HepG2 (cell line): ENCODE results near the gene GLRB. TPM values are rescaled to one million over a fixed set of nuclear protein-coding genes. Genes with fewer than 3 reads are reported as not detected.

ENCODE experiments used
- ADNP ChIP-seq: sonication (generic); formaldehyde crosslinking; IDR thresholded peaks from 2 replicates; pipeline ENCODE4 v1.4.0; 2020; ENCODE audit warnings: missing genetic modification reagents
- HOXA5 ChIP-seq: sonication (generic); formaldehyde crosslinking; IDR thresholded peaks from 2 replicates; pipeline ENCODE4 v1.4.0; 2020; ENCODE audit warnings: missing genetic modification reagents
- NFKBIZ ChIP-seq: IDR thresholded peaks from 2 replicates; pipeline ENCODE4 v1.6.1; 2018; ENCODE audit warnings: missing genetic modification reagents, missing compliant biosample characterization
- RAD21 ChIP-seq: fragments of 450-650 bp; formaldehyde crosslinking; IDR thresholded peaks from 2 replicates; pipeline ENCODE4 v1.5.0; 2020; ENCODE audit warnings: mild to moderate bottlenecking
- SAFB2 ChIP-seq: sonication (generic); formaldehyde crosslinking; IDR thresholded peaks from 2 replicates; pipeline ENCODE4 v1.5.1; 2020; ENCODE audit warnings: missing genetic modification reagents, low read depth, mild to moderate bottlenecking, borderline replicate concordance
- SKI ChIP-seq: fragments of 450-650 bp; IDR thresholded peaks from one replicate; pipeline ENCODE4 v1.6.1; 2018; ENCODE audit warnings: mild to moderate bottlenecking; ENCODE audit not compliant: partially characterized antibody
- YEATS4 ChIP-seq: sonication (generic); formaldehyde crosslinking; IDR thresholded peaks from 2 replicates; pipeline ENCODE4 v1.4.0; 2020; ENCODE audit warnings: missing genetic modification reagents, borderline replicate concordance
- ZBTB3 ChIP-seq: sonication (generic); formaldehyde crosslinking; IDR thresholded peaks from 2 replicates; pipeline ENCODE4 v1.4.0; 2020; ENCODE audit warnings: low read depth, mild to moderate bottlenecking, moderate library complexity, missing genetic modification reagents, borderline replicate concordance
- ZMAT3 ChIP-seq: sonication (generic); formaldehyde crosslinking; conservative IDR thresholded peaks from 2 replicates; pipeline ENCODE4 v1.7.0; 2021; ENCODE audit warnings: missing genetic modification reagents
- ZMYM2 ChIP-seq: sonication (generic); formaldehyde crosslinking; IDR thresholded peaks from 2 replicates; pipeline ENCODE4 v1.8.0; 2022; ENCODE audit warnings: mild to moderate bottlenecking, missing genetic modification reagents
- ZNF234 ChIP-seq: sonication (generic); formaldehyde crosslinking; conservative IDR thresholded peaks from 2 replicates; pipeline ENCODE4 v1.5.1; 2020; ENCODE audit warnings: mild to moderate bottlenecking, missing genetic modification reagents
- ZNF432 ChIP-seq: sonication (generic); formaldehyde crosslinking; IDR thresholded peaks from 2 replicates; pipeline ENCODE4 v1.5.0; 2020; ENCODE audit warnings: missing genetic modification reagents, mild to moderate bottlenecking, borderline replicate concordance
- ZNF713 ChIP-seq: sonication (generic); formaldehyde crosslinking; IDR thresholded peaks from 2 replicates; pipeline ENCODE4 v1.4.0; 2020; ENCODE audit warnings: mild to moderate bottlenecking, missing genetic modification reagents
- ZSCAN9 ChIP-seq: IDR thresholded peaks from 2 replicates; pipeline ENCODE4 v1.6.1; 2016; ENCODE audit warnings: borderline replicate concordance
- polyA plus RNA-seq, 8 experiments: library from polyadenylated mRNA; depleted of rRNA in 3 of 8; stranded (reverse) in 7 of 8; unstranded in 1 of 8; fragments of >200 nt; fragmentation: Illumina TruSeq in 4 of 8; extraction: Trizol in 4 of 8; gene quantifications; 2 replicates each; pipeline versions ENCODE4 v1.2.1 to v1.2.3, GENCODE V29; 2011 to 2016; ENCODE audit warnings: low read depth in 4 of 8, missing spikeins in 1 of 8, mixed read lengths in 1 of 8; ENCODE audit not compliant: insufficient read depth in 1 of 8
- total RNA-seq, 5 experiments: library from RNA; depleted of rRNA; stranded (reverse); fragments of >200 nt; fragmentation: Illumina TruSeq; extraction: Trizol; gene quantifications; 2 replicates each; pipeline ENCODE4 v1.2.3, GENCODE V29; 2016; ENCODE audit warnings: low read depth in 1 of 5
- TF ChIP-seq, protein P1 (sequence below): IDR thresholded peaks from 2 replicates; pipeline ENCODE4 v1.6.1; 2016
- TF ChIP-seq, protein P2 (sequence below), 2 experiments: IDR thresholded peaks; 2 replicates each; pipeline ENCODE4 v1.6.1; 2011 to 2012; ENCODE audit warnings: low read length in 2 of 2, borderline replicate concordance in 1 of 2, low read depth in 1 of 2, mild to moderate bottlenecking in 1 of 2, moderate library complexity in 1 of 2
- TF ChIP-seq, protein P3 (sequence below): IDR thresholded peaks from 2 replicates; pipeline ENCODE4 v1.6.1; 2016; ENCODE audit warnings: missing genetic modification reagents, missing compliant biosample characterization
- TF ChIP-seq, protein P4 (sequence below): sonication (generic); formaldehyde crosslinking; IDR thresholded peaks from 2 replicates; pipeline ENCODE4 v1.9.0; 2021; ENCODE audit warnings: missing genetic modification reagents, mild to moderate bottlenecking, borderline replicate concordance
- TF ChIP-seq, protein P5 (sequence below): sonication (generic); formaldehyde crosslinking; IDR thresholded peaks from 2 replicates; pipeline ENCODE4 v1.4.0; 2020; ENCODE audit warnings: missing genetic modification reagents
- TF ChIP-seq, protein P6 (sequence below): sonication (generic); formaldehyde crosslinking; IDR thresholded peaks from 2 replicates; pipeline ENCODE4 v1.8.0; 2022; ENCODE audit warnings: mild to moderate bottlenecking, missing genetic modification reagents
- TF ChIP-seq, protein P7 (sequence below): sonication (generic); formaldehyde crosslinking; IDR thresholded peaks from 2 replicates; pipeline ENCODE4 v1.4.0; 2020; ENCODE audit warnings: mild to moderate bottlenecking, missing genetic modification reagents

GLRB gene
- total and polyA plus RNA-seq, 2 of the 13 experiments (the other 11 are each of a cell fraction or from before 2014, with no cell fraction given): 0.17 to 0.24 TPM

DNA sequence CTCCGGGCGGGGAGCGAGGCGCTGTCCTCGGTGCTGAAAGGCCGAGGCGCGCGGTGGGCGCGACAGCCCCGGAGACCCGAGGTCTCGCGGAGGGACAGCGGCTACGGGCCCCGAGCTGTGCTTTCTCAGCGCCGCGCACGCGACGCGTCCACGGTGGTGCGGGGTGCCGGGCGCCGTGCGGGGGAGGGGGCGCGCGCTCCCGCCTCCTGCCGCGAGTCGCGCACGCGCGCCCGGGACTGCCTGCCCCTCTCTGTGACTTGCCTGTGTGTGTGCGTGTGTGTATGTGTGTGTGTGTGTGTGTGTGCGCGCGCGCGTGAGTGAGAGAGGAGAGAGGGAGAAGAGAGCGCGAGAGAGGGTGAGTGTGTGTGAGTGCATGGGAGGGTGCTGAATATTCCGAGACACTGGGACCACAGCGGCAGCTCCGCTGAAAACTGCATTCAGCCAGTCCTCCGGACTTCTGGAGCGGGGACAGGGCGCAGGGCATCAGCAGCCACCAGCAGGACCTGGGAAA is 144.5 kb downstream of the GLRB start, which contains the start of gene GRIA2 (continued):
- TF ChIP-seq, protein P1, sequence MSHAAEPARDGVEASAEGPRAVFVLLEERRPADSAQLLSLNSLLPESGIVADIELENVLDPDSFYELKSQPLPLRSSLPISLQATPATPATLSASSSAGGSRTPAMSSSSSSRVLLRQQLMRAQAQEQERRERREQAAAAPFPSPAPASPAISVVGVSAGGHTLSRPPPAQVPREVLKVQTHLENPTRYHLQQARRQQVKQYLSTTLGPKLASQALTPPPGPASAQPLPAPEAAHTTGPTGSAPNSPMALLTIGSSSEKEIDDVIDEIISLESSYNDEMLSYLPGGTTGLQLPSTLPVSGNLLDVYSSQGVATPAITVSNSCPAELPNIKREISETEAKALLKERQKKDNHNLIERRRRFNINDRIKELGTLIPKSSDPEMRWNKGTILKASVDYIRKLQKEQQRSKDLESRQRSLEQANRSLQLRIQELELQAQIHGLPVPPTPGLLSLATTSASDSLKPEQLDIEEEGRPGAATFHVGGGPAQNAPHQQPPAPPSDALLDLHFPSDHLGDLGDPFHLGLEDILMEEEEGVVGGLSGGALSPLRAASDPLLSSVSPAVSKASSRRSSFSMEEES (CRISPR knock-in tag): peak; percentile 61; the same call in 1 of the 2 replicates
- no peak for TF ChIP-seq ADNP (CRISPR knock-in tag)
- TF ChIP-seq, protein P2, sequence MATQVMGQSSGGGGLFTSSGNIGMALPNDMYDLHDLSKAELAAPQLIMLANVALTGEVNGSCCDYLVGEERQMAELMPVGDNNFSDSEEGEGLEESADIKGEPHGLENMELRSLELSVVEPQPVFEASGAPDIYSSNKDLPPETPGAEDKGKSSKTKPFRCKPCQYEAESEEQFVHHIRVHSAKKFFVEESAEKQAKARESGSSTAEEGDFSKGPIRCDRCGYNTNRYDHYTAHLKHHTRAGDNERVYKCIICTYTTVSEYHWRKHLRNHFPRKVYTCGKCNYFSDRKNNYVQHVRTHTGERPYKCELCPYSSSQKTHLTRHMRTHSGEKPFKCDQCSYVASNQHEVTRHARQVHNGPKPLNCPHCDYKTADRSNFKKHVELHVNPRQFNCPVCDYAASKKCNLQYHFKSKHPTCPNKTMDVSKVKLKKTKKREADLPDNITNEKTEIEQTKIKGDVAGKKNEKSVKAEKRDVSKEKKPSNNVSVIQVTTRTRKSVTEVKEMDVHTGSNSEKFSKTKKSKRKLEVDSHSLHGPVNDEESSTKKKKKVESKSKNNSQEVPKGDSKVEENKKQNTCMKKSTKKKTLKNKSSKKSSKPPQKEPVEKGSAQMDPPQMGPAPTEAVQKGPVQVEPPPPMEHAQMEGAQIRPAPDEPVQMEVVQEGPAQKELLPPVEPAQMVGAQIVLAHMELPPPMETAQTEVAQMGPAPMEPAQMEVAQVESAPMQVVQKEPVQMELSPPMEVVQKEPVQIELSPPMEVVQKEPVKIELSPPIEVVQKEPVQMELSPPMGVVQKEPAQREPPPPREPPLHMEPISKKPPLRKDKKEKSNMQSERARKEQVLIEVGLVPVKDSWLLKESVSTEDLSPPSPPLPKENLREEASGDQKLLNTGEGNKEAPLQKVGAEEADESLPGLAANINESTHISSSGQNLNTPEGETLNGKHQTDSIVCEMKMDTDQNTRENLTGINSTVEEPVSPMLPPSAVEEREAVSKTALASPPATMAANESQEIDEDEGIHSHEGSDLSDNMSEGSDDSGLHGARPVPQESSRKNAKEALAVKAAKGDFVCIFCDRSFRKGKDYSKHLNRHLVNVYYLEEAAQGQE (IDR thresholded peaks at IDR 0.05; ENCODE audit: borderline replicate concordance in 1 of 2, low read depth in 1 of 2, low read length in 2 of 2): peak in 1 of 2 experiments; percentile 99
- TF ChIP-seq, protein P3, sequence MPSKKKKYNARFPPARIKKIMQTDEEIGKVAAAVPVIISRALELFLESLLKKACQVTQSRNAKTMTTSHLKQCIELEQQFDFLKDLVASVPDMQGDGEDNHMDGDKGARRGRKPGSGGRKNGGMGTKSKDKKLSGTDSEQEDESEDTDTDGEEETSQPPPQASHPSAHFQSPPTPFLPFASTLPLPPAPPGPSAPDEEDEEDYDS (CRISPR knock-in tag): no peak
- TF ChIP-seq, protein P4, sequence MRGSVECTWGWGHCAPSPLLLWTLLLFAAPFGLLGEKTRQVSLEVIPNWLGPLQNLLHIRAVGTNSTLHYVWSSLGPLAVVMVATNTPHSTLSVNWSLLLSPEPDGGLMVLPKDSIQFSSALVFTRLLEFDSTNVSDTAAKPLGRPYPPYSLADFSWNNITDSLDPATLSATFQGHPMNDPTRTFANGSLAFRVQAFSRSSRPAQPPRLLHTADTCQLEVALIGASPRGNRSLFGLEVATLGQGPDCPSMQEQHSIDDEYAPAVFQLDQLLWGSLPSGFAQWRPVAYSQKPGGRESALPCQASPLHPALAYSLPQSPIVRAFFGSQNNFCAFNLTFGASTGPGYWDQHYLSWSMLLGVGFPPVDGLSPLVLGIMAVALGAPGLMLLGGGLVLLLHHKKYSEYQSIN (CRISPR knock-in tag): no peak
- TF ChIP-seq YEATS4 (CRISPR knock-in tag): no peak
- TF ChIP-seq, protein P5, sequence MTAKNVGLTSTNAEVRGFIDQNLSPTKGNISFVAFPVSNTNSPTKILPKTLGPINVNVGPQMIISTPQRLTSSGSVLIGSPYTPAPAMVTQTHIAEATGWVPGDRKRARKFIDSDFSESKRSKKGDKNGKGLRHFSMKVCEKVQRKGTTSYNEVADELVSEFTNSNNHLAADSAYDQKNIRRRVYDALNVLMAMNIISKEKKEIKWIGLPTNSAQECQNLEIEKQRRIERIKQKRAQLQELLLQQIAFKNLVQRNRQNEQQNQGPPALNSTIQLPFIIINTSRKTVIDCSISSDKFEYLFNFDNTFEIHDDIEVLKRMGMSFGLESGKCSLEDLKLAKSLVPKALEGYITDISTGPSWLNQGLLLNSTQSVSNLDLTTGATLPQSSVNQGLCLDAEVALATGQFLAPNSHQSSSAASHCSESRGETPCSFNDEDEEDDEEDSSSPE (CRISPR knock-in tag): no peak
- no peak for TF ChIP-seq SAFB2 (CRISPR knock-in tag)
- TF ChIP-seq NFKBIZ (CRISPR knock-in tag): 0 out of 2 replicates have a peak, but pooled peaks have one; percentile 30
- TF ChIP-seq, protein P6, sequence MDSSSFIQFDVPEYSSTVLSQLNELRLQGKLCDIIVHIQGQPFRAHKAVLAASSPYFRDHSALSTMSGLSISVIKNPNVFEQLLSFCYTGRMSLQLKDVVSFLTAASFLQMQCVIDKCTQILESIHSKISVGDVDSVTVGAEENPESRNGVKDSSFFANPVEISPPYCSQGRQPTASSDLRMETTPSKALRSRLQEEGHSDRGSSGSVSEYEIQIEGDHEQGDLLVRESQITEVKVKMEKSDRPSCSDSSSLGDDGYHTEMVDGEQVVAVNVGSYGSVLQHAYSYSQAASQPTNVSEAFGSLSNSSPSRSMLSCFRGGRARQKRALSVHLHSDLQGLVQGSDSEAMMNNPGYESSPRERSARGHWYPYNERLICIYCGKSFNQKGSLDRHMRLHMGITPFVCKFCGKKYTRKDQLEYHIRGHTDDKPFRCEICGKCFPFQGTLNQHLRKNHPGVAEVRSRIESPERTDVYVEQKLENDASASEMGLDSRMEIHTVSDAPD (CRISPR knock-in tag): no peak
- peak; percentile 95 for TF ChIP-seq ZMAT3 (CRISPR knock-in tag)
- peak; percentile 87; the same call in 1 of the 2 replicates for TF ChIP-seq ZSCAN9 (CRISPR knock-in tag)
- TF ChIP-seq HOXA5: peak; percentile 93
- no peak for TF ChIP-seq ZNF234 (CRISPR knock-in tag)
- no peak for TF ChIP-seq ZMYM2
- TF ChIP-seq, protein P7, sequence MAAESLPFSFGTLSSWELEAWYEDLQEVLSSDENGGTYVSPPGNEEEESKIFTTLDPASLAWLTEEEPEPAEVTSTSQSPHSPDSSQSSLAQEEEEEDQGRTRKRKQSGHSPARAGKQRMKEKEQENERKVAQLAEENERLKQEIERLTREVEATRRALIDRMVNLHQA (CRISPR knock-in tag): no peak
- no peak for TF ChIP-seq SKI
- TF ChIP-seq ZNF713 (CRISPR knock-in tag): no peak
- no peak for TF ChIP-seq ZBTB3 (CRISPR knock-in tag)
- no peak for TF ChIP-seq RAD21 (CRISPR knock-in tag)
- TF ChIP-seq ZNF432 (CRISPR knock-in tag): no peak
